Activated naive CD8-positive, alpha-beta T cell treated with anti-CD3 and anti-CD28 coated beads for 36 hours (primary cell): ENCODE data around the gene ACSF2. TPM values are rescaled to one million over a fixed set of nuclear protein-coding genes. Genes with fewer than 3 reads are reported as not detected.

Experiments used
- DNase-seq: peaks from one replicate; pipeline ENCODE4 v3.0.0; 2021
- H3K27ac Mint-ChIP-seq: one replicate; pipeline ENCODE4 v1.8.0; 2022; ENCODE audit warnings: mild to moderate bottlenecking, moderate library complexity, mixed read lengths
- H3K27me3 Mint-ChIP-seq: one replicate; pipeline ENCODE4 v1.8.0; 2022; ENCODE audit warnings: mild to moderate bottlenecking, mixed read lengths
- H3K36me3 Mint-ChIP-seq: one replicate; pipeline ENCODE4 v1.8.0; 2021; ENCODE audit warnings: mild to moderate bottlenecking, mixed read lengths
- H3K4me1 Mint-ChIP-seq: one replicate; pipeline ENCODE4 v1.8.0; 2021; ENCODE audit warnings: mixed read lengths
- H3K4me3 Mint-ChIP-seq: one replicate; pipeline ENCODE4 v1.8.0; 2022; ENCODE audit warnings: mild to moderate bottlenecking, moderate library complexity, mixed read lengths
- H3K9me3 Mint-ChIP-seq: one replicate; pipeline ENCODE4 v1.8.0; 2022; ENCODE audit warnings: mixed read lengths
- total RNA-seq, 2 experiments: library from RNA; stranded (reverse); gene quantifications; one replicate each; pipeline ENCODE4 v1.2.3, GENCODE V29; 2021

ACSF2 gene
- total RNA-seq, 2 experiments from 2014 or later = 9.2 to 9.7 TPM

DNA sequence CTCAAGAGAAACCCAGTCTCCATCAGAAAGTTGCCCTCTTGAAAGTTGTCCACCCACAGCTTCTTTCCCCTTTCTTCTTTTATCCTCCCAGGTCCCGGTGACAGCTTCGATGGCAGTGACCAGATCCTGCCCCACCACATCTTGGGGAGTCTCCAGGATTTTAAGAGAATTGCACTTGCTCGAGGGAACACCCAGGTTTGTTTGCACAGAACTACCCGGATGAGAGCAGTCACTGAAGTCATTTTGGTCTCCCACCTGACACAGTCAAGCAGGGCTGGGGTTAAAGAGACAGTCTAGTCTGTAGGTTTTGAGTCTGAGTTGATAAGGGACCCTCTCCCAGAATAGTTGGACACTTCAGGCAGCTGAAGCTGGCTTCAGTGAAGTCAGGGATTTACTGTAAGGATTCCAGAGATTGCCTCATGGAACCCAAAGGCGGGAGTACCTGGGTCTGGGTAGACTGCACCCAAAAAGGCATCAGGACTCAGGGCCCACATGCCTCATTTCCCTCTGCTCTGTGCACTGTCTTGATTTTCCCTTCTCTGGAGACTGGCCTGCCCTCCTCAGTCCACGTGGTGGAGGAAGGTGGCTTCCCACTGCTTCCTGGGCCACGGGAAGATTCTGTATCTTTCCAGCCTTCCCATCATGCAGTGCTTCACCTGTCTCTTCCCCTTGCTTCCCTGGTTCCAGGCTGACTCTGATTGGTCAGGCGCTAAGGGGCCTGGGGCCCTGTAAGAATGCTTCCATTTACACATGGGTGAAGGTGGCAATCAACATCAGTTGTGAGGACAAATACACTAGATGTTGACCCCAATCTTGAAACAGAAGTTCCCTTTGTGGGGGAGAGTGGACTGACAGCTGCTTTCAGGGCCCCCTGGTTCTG lies 91.7 kb downstream of the ACSF2 start:
- no peaks in the 10 kb centered on the region for H3K9me3 Mint-ChIP-seq
- DNase-seq = no peak
- H3K4me1 Mint-ChIP-seq = no peaks in the 10 kb centered on the region
- no peaks in the 10 kb centered on the region for H3K27me3 Mint-ChIP-seq
- no peak overlapping the region for H3K27ac Mint-ChIP-seq
- no peak overlapping the region for H3K4me3 Mint-ChIP-seq
- H3K36me3 Mint-ChIP-seq = no peaks in the 10 kb centered on the region

DNA sequence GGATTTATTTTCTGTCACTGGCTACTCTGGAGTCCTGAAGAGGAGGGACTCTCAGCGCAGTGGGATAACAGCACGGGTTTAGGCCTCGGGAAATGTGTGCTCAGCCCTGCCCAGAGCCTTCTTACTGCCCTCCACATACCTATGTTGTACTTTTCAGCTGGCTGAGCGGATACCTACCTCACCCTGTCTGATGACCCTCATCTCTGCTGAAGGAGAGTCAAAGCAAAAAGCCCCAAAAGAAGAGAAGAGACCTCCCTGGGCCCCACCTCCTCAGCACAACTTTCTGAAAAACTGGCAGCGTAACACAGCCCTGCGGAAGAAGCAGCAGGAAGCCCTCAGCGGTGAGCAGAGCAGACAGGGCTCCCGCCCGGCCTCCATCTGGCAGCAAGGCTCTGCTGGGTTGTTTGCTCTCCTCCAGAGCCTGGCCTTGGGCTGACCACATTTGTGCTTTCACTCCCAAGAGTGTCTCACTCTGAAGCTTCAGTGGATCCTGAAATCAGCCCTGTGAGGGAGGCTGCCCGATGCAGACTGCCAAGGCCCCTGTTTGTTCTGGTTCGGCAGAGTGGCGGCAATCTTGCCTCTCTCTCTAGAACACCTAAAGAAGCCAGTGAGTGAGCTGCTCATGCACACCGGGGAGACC lies 92.5 kb downstream of the ACSF2 start:
- no peaks in the 10 kb centered on the region for H3K36me3 Mint-ChIP-seq
- H3K4me3 Mint-ChIP-seq = no peak overlapping the region
- H3K9me3 Mint-ChIP-seq = no peaks in the 10 kb centered on the region
- H3K27ac Mint-ChIP-seq = no peak overlapping the region
- no peaks in the 10 kb centered on the region for H3K4me1 Mint-ChIP-seq
- DNase-seq = no peak
- H3K27me3 Mint-ChIP-seq = no peaks in the 10 kb centered on the region

DNA sequence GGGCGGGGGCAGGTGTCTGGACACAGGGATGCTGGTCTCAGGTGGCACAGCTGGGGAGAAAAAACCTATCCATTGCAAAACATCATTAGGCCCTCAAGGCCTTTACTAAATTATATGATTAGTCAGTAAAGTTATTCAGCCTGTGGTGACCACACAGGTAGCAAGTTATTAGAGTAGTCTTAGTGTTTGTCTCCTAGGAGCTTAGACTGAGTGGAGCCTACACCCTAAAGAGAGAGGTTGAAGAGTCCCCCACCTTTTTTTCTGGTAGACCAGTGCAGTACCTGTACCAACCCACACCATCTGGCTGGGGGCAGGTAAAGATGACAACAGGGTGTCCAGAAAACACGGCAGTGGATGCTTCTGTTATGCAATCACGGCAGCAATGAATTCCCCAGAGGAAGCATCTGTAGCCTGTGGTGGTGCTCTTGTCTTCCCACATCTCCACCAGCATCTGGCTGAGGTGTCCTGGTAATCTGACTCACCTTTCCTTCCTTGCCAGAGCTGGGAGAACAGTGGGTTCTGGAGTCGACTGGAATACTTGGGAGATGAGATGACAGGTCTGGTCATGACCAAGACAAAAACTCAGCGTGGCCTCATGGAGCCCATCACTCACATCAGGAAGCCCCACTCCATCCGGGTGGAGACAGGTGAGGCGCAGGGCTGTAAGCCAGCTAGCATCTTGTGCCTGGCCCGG lies 93.3 kb downstream of the ACSF2 start:
- Mint-ChIP-seq H3K4me1 (no peaks in the 10 kb centered on the region), H3K4me3 (no peak overlapping the region), H3K27ac (no peak overlapping the region), H3K27me3 (no peaks in the 10 kb centered on the region), H3K9me3 (no peaks in the 10 kb centered on the region), H3K36me3 (no peaks in the 10 kb centered on the region)
- no peak for DNase-seq

DNA sequence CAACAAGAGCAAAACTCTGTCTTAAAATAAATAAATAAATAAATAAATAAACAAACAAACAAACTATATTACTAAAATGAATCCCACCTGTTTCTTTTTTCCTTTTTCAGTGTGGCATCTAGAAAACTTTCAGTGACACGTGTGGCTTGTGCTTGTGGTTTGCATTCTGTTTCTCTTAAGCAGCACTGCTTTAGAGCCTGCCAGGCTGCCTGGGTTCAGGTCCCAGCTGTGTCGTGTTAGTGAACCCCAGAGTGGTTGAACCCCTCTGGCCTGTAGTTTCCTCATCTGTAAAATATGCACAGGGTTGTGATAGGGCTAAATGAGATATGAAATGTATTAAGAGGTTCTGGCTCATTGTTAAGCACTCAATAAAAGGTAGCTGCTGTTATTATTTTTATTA lies 94.5 kb downstream of the ACSF2 start:
- Mint-ChIP-seq H3K27ac (no peak overlapping the region), H3K9me3 (no peaks in the 10 kb centered on the region), H3K27me3 (no peaks in the 10 kb centered on the region), H3K4me1 (no peaks in the 10 kb centered on the region), H3K4me3 (no peak overlapping the region), H3K36me3 (no peaks in the 10 kb centered on the region)
- DNase-seq = no peak

DNA sequence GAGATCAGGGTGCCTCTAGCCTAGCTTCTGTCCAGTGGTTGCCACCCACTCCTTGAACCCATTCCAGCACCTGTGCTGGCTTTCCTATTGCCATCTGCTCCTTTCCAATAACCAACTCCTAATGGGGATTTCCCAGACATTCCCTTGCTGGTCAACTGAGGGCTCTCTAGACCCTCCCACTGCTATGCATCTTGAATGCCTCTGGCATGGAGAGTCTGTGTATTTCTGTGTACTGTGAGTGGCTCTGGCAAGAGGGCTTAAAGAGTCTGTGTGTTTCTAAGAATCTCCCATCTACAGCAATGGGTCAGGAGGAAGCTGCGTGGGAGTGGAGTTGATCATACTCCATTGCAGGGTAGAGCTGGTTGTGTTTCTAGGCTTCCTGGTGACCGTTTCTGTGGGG lies 95.5 kb downstream of the ACSF2 start:
- Mint-ChIP-seq H3K27ac (no peak overlapping the region), H3K4me1 (no peaks in the 10 kb centered on the region), H3K27me3 (no peaks in the 10 kb centered on the region), H3K36me3 (no peaks in the 10 kb centered on the region), H3K4me3 (no peak overlapping the region), H3K9me3 (no peaks in the 10 kb centered on the region)
- no peak for DNase-seq

DNA sequence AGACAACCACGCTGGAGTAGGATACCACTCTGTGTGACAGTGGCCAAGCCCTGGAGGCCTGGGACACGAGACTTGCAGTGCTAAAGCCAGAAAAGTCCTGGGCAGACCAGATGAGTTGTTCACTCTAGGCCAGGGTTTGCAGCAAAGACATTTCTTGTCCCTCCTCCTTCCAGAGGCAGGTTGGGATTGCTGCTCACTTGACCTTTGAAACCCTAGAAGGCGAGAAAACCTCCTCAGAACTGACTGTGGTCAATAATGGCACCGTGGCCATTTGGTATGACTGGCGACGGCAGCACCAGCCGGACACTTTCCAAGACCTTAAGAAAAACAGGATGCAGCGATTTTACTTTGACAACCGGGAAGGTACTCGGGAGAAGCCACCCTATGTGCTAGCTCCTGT lies 96.7 kb downstream of the ACSF2 start:
- H3K4me1 Mint-ChIP-seq = no peaks in the 10 kb centered on the region
- no peak overlapping the region for H3K27ac Mint-ChIP-seq
- no peaks in the 10 kb centered on the region for H3K27me3 Mint-ChIP-seq
- H3K9me3 Mint-ChIP-seq = no peaks in the 10 kb centered on the region
- DNase-seq = no peak
- H3K4me3 Mint-ChIP-seq = no peak overlapping the region
- H3K36me3 Mint-ChIP-seq = no peaks in the 10 kb centered on the region

DNA sequence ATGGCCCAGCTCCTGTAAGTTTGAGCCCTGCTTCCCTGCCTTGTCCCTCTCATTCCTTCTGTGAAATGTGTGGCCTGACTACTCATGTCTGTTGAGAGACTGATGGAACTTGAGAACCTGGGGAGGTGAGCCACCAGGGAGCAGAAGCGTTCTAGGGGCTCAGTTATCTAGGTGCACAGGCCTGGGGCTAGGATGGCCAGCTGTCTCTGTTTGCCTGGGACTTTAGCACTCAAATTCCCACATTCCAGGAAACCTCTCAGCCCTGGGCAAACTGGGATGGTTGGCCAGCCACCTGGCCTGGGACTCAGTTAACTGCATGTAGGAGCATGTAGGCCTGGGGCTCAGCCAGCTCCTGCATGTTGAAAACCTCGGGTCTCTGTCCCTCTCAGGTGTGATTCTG lies 97.2 kb downstream of the ACSF2 start:
- H3K36me3 Mint-ChIP-seq = no peaks in the 10 kb centered on the region
- no peak overlapping the region for H3K27ac Mint-ChIP-seq
- no peak for DNase-seq
- no peaks in the 10 kb centered on the region for H3K9me3 Mint-ChIP-seq
- no peaks in the 10 kb centered on the region for H3K4me1 Mint-ChIP-seq
- no peaks in the 10 kb centered on the region for H3K27me3 Mint-ChIP-seq
- H3K4me3 Mint-ChIP-seq = no peak overlapping the region

Other genes with a start within 250 kb of the ACSF2 start
- gene COL1A1, start 224.6 kb upstream of the ACSF2 start, total RNA-seq = under 1 TPM; 0.72 to 0.78 TPM
- not detected for gene TMEM92, start 151.8 kb upstream of the ACSF2 start, total RNA-seq
- 10 to 100 TPM; 17.7 to 19.6 TPM for gene XYLT2, start 80.1 kb upstream of the ACSF2 start, total RNA-seq
- 10 to 100 TPM; 72.1 to 75.1 TPM for gene MRPL27, start 53.0 kb upstream of the ACSF2 start, total RNA-seq
- 10 to 100 TPM; 34.0 to 34.4 TPM for gene EME1, start 53.0 kb upstream of the ACSF2 start, total RNA-seq
- gene LRRC59, start 28.7 kb upstream of the ACSF2 start, total RNA-seq = 100 to 1,000 TPM; 110 to 112 TPM
- not detected for gene CHAD, start 42.7 kb downstream of the ACSF2 start, total RNA-seq
- 10 to 100 TPM; 36.5 to 37.0 TPM for gene RSAD1, start 52.6 kb downstream of the ACSF2 start, total RNA-seq
- gene MYCBPAP, start 82.2 kb downstream of the ACSF2 start, total RNA-seq = 1 to 10 TPM in 1 of 2 experiments, under 1 TPM in 1; 0.56 to 1.1 TPM
- gene EPN3, start 106.5 kb downstream of the ACSF2 start, total RNA-seq = not detected
- gene SPATA20, start 121.0 kb downstream of the ACSF2 start, total RNA-seq = 10 to 100 TPM; 32.4 to 36.3 TPM
- gene CACNA1G, start 134.5 kb downstream of the ACSF2 start, total RNA-seq = under 1 TPM in 1 of 2 experiments, not detected in 1; 0.06 TPM
- not detected for gene ABCC3, start 208.7 kb downstream of the ACSF2 start, total RNA-seq